ENCODE measurements around the gene GRAP2. TPM values are rescaled to one million over a fixed set of nuclear protein-coding genes. Genes with fewer than 3 reads are reported as not detected.

The GRAP2 gene
- total and polyA plus RNA-seq, 2 donors (not counting 3 experiments of a cell fraction or from before 2014, with no cell fraction given), result 0.04 TPM; not detected in 1

GRCh38 chr22:39940757-39941305 is 39.9 kb downstream of the GRAP2 start:
- peaks cover 13 to 15% of the 10 kb centered on the region in 2 experiments for H3K27me3 ChIP-seq (ENCODE audit: control insufficient read depth in 2 of 2, insufficient read depth in 2 of 2, low read length in 2 of 2)
- H3K36me3 ChIP-seq (ENCODE audit: control insufficient read depth in 2 of 2, extremely low read depth in 1 of 2, insufficient read depth in 2 of 2, low read length in 2 of 2), result no peaks in the 10 kb centered on the region
- no peak for FAIRE-seq
- no peak overlapping the region for H3K9ac ChIP-seq (replicated peaks; ENCODE audit: extremely low read depth, insufficient read depth, low read length)
- H3K9me1 ChIP-seq (replicated peaks; ENCODE audit: control insufficient read depth, extremely low read depth, insufficient read depth, low read length), result no peaks in the 10 kb centered on the region
- H4K20me1 ChIP-seq (replicated peaks; ENCODE audit: control insufficient read depth, extremely low read depth, insufficient read depth, low read length), result no peaks in the 10 kb centered on the region
- H3K4me2 ChIP-seq (ENCODE audit: insufficient read depth, low read length), result no peak overlapping the region
- intact Hi-C loops (cut with micrococcal nuclease) (no loop called here), dilution Hi-C loops (cut with MboI; ENCODE audit: extremely low pct_ligation_motif_present, low sequenced_read_pairs) (no loop called here)
- H3K9me3 ChIP-seq (replicated peaks; ENCODE audit: control insufficient read depth, insufficient read depth, low read length), result no peaks in the 10 kb centered on the region
- ChIA-PET POLR2A (no interaction called here), CTCF (no interaction called here)
- H3K27ac ChIP-seq (ENCODE audit: insufficient read depth, low read depth, low read length), result no peak overlapping the region
- no peak for DNase-seq (ENCODE audit: low read depth, low spot score)
- no peak overlapping the region for H3K4me3 ChIP-seq (replicated peaks in 1 of 3; ENCODE audit: insufficient read depth in 1 of 3, low read depth in 1 of 3, low read length in 3 of 3)
- no peak overlapping the region for H2AFZ ChIP-seq (ENCODE audit: low read depth, low read length)
- H3K79me2 ChIP-seq (ENCODE audit: control insufficient read depth, insufficient read depth, low read length), result no peaks in the 10 kb centered on the region
- no peak for TF ChIP-seq GATA2 (IDR thresholded peaks at IDR 0.05; ENCODE audit: insufficient read depth, insufficient read length, low read depth, low read length)
- TF ChIP-seq POLR2AphosphoS5 (IDR thresholded peaks at IDR 0.05; ENCODE audit: insufficient read depth, low read depth, low read length), result no peak
- no peak for TF ChIP-seq MAX (IDR thresholded peaks at IDR 0.05; ENCODE audit: insufficient read depth, insufficient read length)
- TF ChIP-seq JUN (IDR thresholded peaks at IDR 0.05; ENCODE audit: borderline replicate concordance, insufficient read depth, insufficient read length, low read depth), result no peak
- TF ChIP-seq POLR2A (IDR thresholded peaks at IDR 0.05; ENCODE audit: low read depth, low read length), result no peak
- TF ChIP-seq CTCF (IDR thresholded peaks at IDR 0.05; ENCODE audit: extremely low read depth in 1 of 2, insufficient read depth in 1 of 2, low read depth in 1 of 2, low read length in 2 of 2), result no peak
- no peak for TF ChIP-seq MYC (IDR thresholded peaks at IDR 0.05; ENCODE audit: low read depth, low read length)
- BruUV-seq (replicated peaks), result no TSS peak
- H3K4me1 ChIP-seq (ENCODE audit: control insufficient read depth, extremely low read depth, insufficient read depth, low read length), result no peaks in the 10 kb centered on the region

Data from endothelial cell of umbilical vein (primary cell).